Epithelial cell of esophagus (primary cell): ENCODE measurements around the gene NHSL2.
A peak's percentile ranks its signal among the peaks of the same experiment; 100 is the strongest.
"Not testable (repeated sequence)": the region's sequence is repeated elsewhere in the genome, so short reads cannot be mapped to it uniquely, and the experiment has no call there.

ENCODE experiments used
- DNase-seq: peaks from one replicate; pipeline ENCODE4 v3.0.0; 2010; ENCODE audit warnings: low read depth
- H3K4me3 ChIP-seq: 2 replicates; pipeline ENCODE4 v1.5.1; 2011; ENCODE audit warnings: mild to moderate bottlenecking, low read length, control low read depth
- CTCF ChIP-seq: IDR thresholded peaks from 2 replicates; pipeline ENCODE4 v1.5.1; 2011; ENCODE audit warnings: low read depth, mild to moderate bottlenecking, low read length, control low read depth, inconsistent platforms; ENCODE audit not compliant: insufficient read depth; ENCODE audit errors: missing control alignments

NHSL2 gene

GRCh38 chrX:72158773-72159172, 248.1 kb downstream of the NHSL2 start:
- no peak overlapping the region for H3K4me3 ChIP-seq
- DNase-seq: no peak
- TF ChIP-seq CTCF: no peak

DNA sequence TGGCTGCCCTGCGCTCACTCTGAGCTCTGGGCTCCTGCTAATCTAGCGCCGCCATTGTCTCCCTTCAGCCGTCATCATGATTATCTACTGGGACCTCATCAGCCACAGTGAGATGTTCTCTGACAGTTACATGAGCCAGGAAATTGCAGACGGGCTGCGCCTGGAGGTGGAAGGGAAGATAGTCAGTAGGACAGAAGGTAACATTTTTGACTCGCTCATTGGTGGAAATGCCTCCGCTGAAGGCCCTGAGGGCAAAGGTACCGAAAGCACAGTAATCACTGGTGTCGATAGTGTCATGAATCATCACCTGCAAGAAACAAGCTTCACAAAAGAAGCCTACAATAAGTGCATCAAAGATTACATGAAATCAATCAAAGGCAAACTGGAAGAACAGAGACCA, 249.1 kb downstream of the NHSL2 start:
- TF ChIP-seq CTCF: no peak
- no peak overlapping the region for H3K4me3 ChIP-seq
- peak; percentile 31 for DNase-seq

- no peak overlapping the region for H3K4me3 ChIP-seq
- no peak for TF ChIP-seq CTCF
- DNase-seq: no peak
Measured at GRCh38 chrX:72165551-72165950, 254.9 kb downstream of the NHSL2 start.

DNA sequence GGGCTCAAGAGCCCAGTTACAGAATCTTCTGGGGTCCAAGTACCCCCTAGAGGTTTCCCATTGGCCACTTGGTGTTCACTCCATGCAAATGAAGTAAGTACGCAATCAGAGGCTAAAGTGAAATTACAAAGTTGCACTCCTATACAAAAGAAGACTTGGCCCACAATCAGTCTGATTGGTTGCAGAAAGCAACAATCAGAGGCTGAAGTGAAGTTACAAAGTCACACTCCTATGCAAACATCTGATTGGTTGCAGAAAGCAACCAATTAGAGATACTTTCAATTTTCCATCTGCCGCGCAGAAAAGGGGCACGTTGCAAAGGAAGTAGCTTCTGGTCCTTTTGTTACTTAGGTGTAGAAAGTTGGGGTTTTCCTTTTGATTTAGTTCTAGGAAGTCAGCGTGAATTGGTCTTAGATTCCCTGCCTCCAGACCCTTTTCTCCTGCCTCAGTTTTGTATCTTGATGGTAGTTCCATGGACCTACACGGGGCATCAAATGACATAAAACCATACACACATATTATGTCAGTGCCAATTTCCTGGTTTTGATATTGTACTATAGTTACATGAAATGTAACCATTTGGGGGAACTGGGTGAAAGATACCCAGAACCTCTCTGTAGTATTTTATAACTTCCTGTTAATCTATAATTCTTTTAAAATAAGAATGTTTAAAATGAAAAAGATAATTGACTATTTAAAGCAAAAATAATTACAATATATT, 258.5 kb downstream of the NHSL2 start:
- no peak for TF ChIP-seq CTCF
- no peak overlapping the region for H3K4me3 ChIP-seq
- DNase-seq: no peak

GRCh38 chrX:72176289-72176688, 265.6 kb downstream of the NHSL2 start:
- DNase-seq: not testable (repeated sequence)

DNA sequence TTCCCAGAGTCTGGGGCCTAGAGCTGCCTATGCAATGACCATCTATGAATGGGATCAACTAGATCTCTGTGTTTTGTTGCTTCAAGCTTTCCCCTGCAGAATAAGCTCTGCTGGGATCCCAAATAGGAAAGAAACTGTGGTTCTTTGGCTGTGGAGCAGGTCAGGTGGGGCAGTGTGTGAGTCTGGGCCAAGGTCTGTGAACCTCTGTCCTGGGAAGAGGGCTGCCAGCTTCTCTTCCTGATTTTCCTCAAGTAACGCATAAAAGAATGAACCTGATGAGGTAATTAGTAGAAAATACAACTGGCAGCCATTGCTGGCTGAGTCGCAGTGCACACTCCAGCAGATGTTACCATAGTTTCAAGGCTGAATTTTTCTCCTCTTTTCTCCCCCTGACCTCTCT, 266.3 kb downstream of the NHSL2 start:
- H3K4me3 ChIP-seq: no peak overlapping the region
- no peak for TF ChIP-seq CTCF
- no peak for DNase-seq

More at GRCh38 chrX:72176289-72176688, 265.6 kb downstream of the NHSL2 start:
- H3K4me3 ChIP-seq: not testable (repeated sequence)

DNA sequence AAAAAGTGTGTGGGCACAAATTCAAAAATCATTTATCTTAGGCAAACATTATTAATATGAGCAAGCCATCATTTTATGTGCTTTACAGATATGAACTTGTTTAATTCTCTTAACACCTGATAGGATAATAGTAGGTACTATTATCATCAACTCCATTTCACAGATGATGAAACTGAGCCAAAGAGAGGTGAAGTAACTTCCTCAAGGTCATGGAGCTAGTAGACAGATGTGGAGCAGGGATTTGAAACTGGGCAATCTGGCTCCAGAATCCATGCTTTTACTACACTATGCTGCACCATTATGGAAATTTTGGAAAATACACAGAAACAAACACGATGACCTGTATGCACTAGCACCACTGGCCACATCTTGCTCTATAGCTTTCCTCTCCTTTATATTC, 269.9 kb downstream of the NHSL2 start:
- no peak for DNase-seq
- peak overlapping the region; percentile 72 for H3K4me3 ChIP-seq
- no peak for TF ChIP-seq CTCF
